ENCODE results near the gene INIP.
"Not testable (repeated sequence)": the region's sequence is repeated elsewhere in the genome, so short reads cannot be mapped to it uniquely, and the experiment has no call there.

The INIP gene

DNA sequence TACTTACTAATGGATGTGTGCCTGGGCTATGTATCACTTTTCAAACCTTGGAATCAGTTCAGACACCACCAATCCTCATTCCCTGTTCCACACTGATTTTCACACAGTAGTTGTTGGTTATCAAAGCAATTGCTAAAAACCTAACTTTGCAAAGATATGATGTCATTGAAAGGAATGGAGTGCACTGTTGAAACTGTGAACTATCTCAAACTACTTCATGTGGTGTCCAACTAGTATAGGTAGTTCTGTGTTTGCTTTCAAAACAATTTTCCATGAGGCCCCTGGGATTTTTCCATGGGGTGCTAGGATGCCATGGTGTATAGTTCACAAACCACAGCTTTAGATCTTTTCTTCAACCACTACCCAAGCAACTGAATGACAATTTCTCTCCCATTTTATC lies 17.8 kb downstream of the INIP start:
- Histone ChIP-seq H3K27ac (ENCODE audit: low read depth, low read length) (no peak overlapping the region), H3K9me3 (ENCODE audit: low read length) (no peaks in the 10 kb centered on the region), H3K36me3 (ENCODE audit: insufficient read depth, low read length) (peaks cover 13% of the 10 kb centered on the region), H3K9ac (ENCODE audit: low read length) (no peak overlapping the region), H3K4me3 (ENCODE audit: low read depth in 1 of 2, low read length in 2 of 2) (no peak overlapping the region), H3K4me1 (ENCODE audit: insufficient read depth, low read length) (no peaks in the 10 kb centered on the region), H3K27me3 (ENCODE audit: control insufficient read depth in 1 of 2, insufficient read depth in 2 of 2, low read length in 2 of 2) (no peaks in the 10 kb centered on the region)

DNA sequence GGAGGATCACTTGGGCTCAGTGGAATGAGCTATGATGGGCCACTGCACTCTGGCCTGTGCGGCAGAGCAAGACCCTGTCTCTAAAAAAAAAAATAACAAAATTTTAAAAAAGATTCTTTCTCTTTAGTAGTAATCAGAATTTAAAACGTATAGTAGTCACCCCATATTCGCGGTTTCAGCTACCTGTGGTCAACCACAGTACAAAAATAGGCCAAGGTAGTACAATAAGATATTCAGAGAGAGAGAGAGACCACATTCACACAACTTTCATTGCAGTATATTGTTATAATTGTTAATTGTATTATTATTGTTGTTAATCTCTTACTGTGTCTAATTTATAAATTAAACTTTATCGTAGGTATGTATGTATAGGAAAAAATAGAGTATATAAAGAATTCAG lies 18.7 kb downstream of the INIP start:
- Histone ChIP-seq H3K36me3 (ENCODE audit: insufficient read depth, low read length) (peaks cover 13% of the 10 kb centered on the region), H3K9me3 (ENCODE audit: low read length) (no peaks in the 10 kb centered on the region), H3K9ac (ENCODE audit: low read length) (no peak overlapping the region), H3K4me1 (ENCODE audit: insufficient read depth, low read length) (no peaks in the 10 kb centered on the region), H3K27ac (ENCODE audit: low read depth, low read length) (no peak overlapping the region), H3K4me3 (ENCODE audit: low read depth in 1 of 2, low read length in 2 of 2) (no peak overlapping the region), H3K27me3 (ENCODE audit: control insufficient read depth in 1 of 2, insufficient read depth in 2 of 2, low read length in 2 of 2) (no peaks in the 10 kb centered on the region)

DNA sequence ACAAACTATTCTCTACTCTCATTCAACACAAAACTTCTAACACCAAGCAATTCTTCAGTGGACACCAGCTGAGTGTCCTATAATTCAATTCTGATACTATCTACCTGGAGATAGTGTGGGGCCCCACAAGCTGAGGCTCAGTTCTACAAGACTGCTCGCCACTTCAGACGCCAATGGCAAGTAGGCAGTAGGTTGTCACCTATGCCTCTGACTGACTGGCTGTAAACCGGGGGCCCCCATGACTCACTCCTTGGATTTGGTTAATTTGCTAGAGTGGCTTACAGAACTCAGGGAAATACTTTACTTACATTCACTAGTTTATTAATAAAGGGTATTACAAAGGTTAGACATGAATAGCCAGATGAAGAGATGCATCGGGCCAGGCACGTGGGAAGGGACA lies 21.5 kb downstream of the INIP start:
- no peak overlapping the region for H3K9ac ChIP-seq (ENCODE audit: low read length)
- no peaks in the 10 kb centered on the region for H3K27me3 ChIP-seq (ENCODE audit: control insufficient read depth in 1 of 2, insufficient read depth in 2 of 2, low read length in 2 of 2)
- H3K27ac ChIP-seq (ENCODE audit: low read depth, low read length) = no peak overlapping the region
- H3K4me1 ChIP-seq (ENCODE audit: insufficient read depth, low read length) = no peaks in the 10 kb centered on the region
- no peaks in the 10 kb centered on the region for H3K9me3 ChIP-seq (ENCODE audit: low read length)
- peaks cover 32% of the 10 kb centered on the region for H3K36me3 ChIP-seq (ENCODE audit: insufficient read depth, low read length)
- H3K4me3 ChIP-seq (ENCODE audit: low read depth in 1 of 2, low read length in 2 of 2) = no peak overlapping the region

DNA sequence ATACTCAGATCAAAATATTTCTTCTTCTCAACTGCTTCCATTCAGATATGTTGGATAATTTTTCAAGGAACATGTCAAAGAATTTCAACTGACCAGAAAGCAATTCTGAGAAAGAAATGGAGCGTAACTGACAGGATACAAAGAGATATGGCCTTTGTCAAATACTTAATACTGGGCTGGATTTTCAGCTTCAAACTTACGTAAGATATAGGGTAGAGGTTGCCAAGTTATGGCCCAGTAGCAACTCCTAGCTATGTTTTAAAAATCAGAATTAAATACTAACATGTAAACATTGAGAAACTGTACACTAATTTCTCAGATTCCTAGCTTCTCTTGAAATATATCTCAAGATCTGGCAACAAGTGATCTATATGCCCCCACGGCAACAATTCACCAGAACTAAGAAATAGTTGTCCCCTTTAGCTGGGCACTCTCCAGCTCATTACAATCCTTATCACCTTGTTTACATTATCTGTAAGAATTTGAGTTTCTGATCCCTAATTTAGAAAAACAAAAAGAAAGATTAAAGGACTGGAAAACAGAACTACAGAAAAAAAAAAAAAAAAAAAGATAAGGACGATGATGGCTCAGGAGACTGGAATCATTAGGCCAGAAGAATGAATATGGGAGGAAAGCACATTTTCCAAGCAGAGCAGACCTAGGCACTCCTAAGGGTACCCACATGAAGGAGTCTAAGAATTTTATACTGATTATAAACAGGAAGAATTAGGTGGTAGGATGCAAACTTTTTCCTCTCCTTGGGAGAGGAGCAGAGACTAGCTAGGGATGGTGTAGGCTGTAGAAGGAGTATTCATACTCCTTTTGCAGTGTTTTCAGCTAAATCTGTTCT lies 23.0 kb downstream of the INIP start:
- Histone ChIP-seq H3K4me1 (ENCODE audit: insufficient read depth, low read length) (no peaks in the 10 kb centered on the region), H3K9me3 (ENCODE audit: low read length) (no peaks in the 10 kb centered on the region), H3K36me3 (ENCODE audit: insufficient read depth, low read length) (peaks cover 48% of the 10 kb centered on the region), H3K27me3 (ENCODE audit: control insufficient read depth in 1 of 2, insufficient read depth in 2 of 2, low read length in 2 of 2) (no peaks in the 10 kb centered on the region), H3K4me3 (ENCODE audit: low read depth in 1 of 2, low read length in 2 of 2) (no peak overlapping the region), H3K27ac (ENCODE audit: low read depth, low read length) (no peak overlapping the region), H3K9ac (ENCODE audit: low read length) (no peak overlapping the region)

DNA sequence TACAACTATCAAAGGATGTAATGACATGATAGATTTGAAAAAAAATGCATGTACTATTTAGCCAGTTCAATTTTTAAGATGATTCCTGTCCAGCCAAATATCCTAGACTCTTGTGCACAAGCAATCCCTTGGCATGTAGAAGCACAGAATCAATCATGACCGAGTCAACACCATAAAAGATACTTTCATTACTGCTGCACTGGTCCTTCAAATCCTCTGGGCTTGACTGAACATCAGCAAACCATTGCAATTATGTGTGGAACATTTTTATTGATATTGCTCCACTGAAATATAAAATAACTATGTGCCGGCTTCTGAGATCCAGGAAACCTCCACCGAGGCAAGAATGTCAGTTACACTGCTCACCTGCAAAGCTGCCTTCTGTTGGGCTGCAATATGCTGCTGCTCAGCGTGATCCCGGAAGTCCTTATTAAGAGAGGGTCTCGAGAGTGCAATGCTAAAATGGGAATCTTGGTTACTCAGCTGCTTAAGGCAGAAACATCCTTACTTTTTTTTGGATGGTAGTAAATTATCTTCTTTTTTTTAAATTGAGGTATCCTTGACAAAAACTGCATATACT lies 28.7 kb downstream of the INIP start:
- no peak overlapping the region for H3K9ac ChIP-seq (ENCODE audit: low read length)
- H3K27me3 ChIP-seq (ENCODE audit: control insufficient read depth in 1 of 2, insufficient read depth in 2 of 2, low read length in 2 of 2) = no peaks in the 10 kb centered on the region
- no peaks in the 10 kb centered on the region for H3K9me3 ChIP-seq (ENCODE audit: low read length)
- no peak overlapping the region for H3K27ac ChIP-seq (ENCODE audit: low read depth, low read length)
- H3K4me3 ChIP-seq (ENCODE audit: low read depth in 1 of 2, low read length in 2 of 2) = no peak overlapping the region
- peaks cover 54% of the 10 kb centered on the region for H3K36me3 ChIP-seq (ENCODE audit: insufficient read depth, low read length)
- no peaks in the 10 kb centered on the region for H3K4me1 ChIP-seq (ENCODE audit: insufficient read depth, low read length)

DNA sequence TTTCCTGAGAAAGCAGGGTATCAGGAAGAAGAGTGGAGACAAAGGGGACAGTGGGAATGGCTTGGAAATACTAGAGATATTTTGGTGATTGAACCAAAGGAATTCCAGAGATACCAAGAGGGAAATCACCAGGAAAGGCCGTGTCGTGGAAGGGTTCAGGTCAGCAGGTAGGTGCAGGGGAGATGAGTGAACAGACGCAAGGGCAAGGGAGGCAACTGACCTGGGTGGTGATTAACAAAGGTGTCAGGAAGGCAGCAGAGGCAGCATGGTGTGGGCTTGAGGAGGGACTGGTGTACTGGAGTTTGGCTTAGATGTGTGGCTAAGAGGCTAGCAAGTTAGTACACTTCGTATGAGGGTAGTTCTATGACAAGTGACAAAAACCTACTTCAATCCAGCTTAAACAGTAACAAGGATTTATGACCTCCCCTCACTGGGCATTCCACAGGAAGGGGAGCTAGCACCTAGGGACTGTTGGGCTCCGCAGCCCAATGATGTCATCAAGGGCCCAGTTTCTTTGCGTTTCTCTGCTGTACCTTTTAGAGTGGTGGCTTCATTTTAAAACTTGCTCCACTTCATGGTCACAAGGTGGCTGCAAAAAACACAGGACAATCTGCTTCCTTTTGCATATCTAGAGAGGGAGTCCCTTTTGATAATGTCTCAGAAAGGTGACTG lies 37.0 kb downstream of the INIP start:
- Histone ChIP-seq H3K27me3 (ENCODE audit: control insufficient read depth in 1 of 2, insufficient read depth in 2 of 2, low read length in 2 of 2) (no peaks in the 10 kb centered on the region), H3K4me3 (ENCODE audit: low read depth in 1 of 2, low read length in 2 of 2) (no peak overlapping the region), H3K27ac (ENCODE audit: low read depth, low read length) (no peak overlapping the region), H3K9ac (ENCODE audit: low read length) (no peak overlapping the region), H3K36me3 (ENCODE audit: insufficient read depth, low read length) (no peaks in the 10 kb centered on the region), H3K9me3 (ENCODE audit: low read length) (no peaks in the 10 kb centered on the region), H3K4me1 (ENCODE audit: insufficient read depth, low read length) (no peaks in the 10 kb centered on the region)

DNA sequence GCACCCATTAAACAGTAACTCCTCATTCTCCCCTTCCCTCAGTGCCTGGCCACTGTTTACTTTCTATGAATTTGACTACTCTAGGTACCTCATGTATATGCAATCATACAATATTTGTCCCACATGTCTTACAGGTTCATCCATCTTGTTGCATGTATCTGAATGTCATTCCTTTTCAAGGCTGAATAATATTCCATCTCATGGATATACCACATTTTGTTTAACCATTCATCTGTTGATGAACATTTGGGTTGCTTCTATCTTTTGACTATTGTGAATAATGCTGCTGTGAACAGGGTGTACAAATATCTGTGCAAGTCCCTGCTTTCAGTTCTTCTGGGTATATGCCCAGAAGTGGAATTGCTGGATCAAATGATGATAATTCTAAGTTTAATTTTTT lies 40.9 kb downstream of the INIP start:
- H3K4me1 ChIP-seq (ENCODE audit: insufficient read depth, low read length) = no peaks in the 10 kb centered on the region
- no peak overlapping the region for H3K9ac ChIP-seq (ENCODE audit: low read length)
- H3K4me3 ChIP-seq (ENCODE audit: low read depth in 1 of 2, low read length in 2 of 2) = no peak overlapping the region
- H3K27ac ChIP-seq (ENCODE audit: low read depth, low read length) = no peak overlapping the region
- no peaks in the 10 kb centered on the region for H3K9me3 ChIP-seq (ENCODE audit: low read length)
- no peaks in the 10 kb centered on the region for H3K36me3 ChIP-seq (ENCODE audit: insufficient read depth, low read length)
- H3K27me3 ChIP-seq (ENCODE audit: control insufficient read depth in 1 of 2, insufficient read depth in 2 of 2, low read length in 2 of 2) = no peaks in the 10 kb centered on the region

DNA sequence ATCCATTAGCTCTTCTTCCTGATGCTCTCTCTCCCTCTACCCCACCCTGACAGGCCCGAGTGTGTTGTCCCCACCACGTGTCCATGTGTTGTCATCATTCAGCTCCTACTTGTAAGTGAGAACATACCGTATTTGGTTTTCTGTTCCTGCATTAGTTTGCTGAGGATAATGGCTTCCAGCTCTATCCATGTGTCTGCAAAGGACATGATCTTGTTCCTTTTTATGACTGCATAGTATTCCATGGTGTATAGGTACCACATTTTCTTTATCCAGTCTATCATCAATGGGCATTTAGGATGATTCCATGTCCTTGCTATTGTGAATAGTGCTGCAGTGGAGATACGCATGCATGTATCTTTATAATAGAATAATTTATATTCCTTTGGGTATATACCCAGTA lies 44.7 kb downstream of the INIP start:
- not testable (repeated sequence) for H3K4me3 ChIP-seq (ENCODE audit: low read depth in 1 of 2, low read length in 2 of 2); H3K27me3 ChIP-seq (ENCODE audit: control insufficient read depth in 1 of 2, insufficient read depth in 2 of 2, low read length in 2 of 2); H3K27ac ChIP-seq (ENCODE audit: low read depth, low read length); H3K9ac ChIP-seq (ENCODE audit: low read length); H3K9me3 ChIP-seq (ENCODE audit: low read length); H3K4me1 ChIP-seq (ENCODE audit: insufficient read depth, low read length); H3K36me3 ChIP-seq (ENCODE audit: insufficient read depth, low read length)

DNA sequence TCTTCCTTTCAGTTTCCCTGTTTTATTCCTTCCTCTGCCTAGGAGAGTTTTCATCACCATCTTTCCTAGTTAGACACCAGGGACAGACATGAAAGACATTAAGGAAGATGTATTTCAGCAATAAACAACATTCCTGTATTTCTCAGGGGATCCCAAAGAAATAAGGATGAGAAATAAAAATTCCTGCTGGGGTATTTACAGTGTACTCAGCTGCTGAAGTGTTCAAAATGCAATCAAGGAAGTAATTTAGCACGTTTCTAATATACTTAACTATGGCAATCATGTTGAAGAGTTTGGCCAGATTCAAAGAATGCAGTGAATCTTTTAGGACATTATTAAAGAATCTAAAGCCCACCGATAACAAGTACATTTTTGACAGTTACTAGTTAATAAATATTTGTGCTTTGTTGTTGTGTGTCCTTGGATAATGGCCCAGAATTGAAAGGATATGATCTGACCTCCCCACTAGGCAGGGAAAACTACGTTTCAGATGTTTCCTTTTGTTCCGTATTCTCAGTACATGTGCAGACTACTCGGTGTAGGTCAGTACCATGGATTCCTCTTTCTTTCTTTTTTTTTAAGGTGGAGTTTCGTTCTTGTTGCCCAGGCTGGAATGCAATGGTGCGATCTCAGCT lies 46.8 kb downstream of the INIP start:
- H3K9me3 ChIP-seq (ENCODE audit: low read length) = no peaks in the 10 kb centered on the region
- H3K4me1 ChIP-seq (ENCODE audit: insufficient read depth, low read length) = no peaks in the 10 kb centered on the region
- no peaks in the 10 kb centered on the region for H3K27me3 ChIP-seq (ENCODE audit: control insufficient read depth in 1 of 2, insufficient read depth in 2 of 2, low read length in 2 of 2)
- no peak overlapping the region for H3K9ac ChIP-seq (ENCODE audit: low read length)
- no peak overlapping the region for H3K4me3 ChIP-seq (ENCODE audit: low read depth in 1 of 2, low read length in 2 of 2)
- H3K27ac ChIP-seq (ENCODE audit: low read depth, low read length) = no peak overlapping the region
- H3K36me3 ChIP-seq (ENCODE audit: insufficient read depth, low read length) = no peaks in the 10 kb centered on the region

DNA sequence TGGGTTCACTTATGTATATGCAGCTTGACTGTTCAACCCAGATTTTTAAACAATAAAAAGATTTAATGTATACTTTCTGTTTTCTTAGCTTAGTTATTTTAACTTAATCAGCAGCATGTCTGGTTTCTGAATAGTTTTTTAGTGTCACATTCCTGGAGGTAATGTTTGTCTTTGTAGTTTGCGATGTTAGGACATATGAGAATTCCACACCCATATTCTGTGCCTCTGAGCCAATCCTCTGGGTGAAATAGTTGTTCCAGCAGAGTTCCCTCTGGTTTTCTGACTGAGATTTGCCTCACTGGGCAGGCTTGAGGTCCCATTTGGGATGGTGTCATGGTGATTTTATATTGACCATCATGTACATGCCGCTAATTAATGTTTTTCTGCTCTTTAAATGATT lies 48.6 kb downstream of the INIP start:
- no peak overlapping the region for H3K27ac ChIP-seq (ENCODE audit: low read depth, low read length)
- no peaks in the 10 kb centered on the region for H3K9me3 ChIP-seq (ENCODE audit: low read length)
- no peaks in the 10 kb centered on the region for H3K4me1 ChIP-seq (ENCODE audit: insufficient read depth, low read length)
- no peak overlapping the region for H3K9ac ChIP-seq (ENCODE audit: low read length)
- no peaks in the 10 kb centered on the region for H3K36me3 ChIP-seq (ENCODE audit: insufficient read depth, low read length)
- H3K4me3 ChIP-seq (ENCODE audit: low read depth in 1 of 2, low read length in 2 of 2) = no peak overlapping the region
- no peaks in the 10 kb centered on the region for H3K27me3 ChIP-seq (ENCODE audit: control insufficient read depth in 1 of 2, insufficient read depth in 2 of 2, low read length in 2 of 2)

DNA sequence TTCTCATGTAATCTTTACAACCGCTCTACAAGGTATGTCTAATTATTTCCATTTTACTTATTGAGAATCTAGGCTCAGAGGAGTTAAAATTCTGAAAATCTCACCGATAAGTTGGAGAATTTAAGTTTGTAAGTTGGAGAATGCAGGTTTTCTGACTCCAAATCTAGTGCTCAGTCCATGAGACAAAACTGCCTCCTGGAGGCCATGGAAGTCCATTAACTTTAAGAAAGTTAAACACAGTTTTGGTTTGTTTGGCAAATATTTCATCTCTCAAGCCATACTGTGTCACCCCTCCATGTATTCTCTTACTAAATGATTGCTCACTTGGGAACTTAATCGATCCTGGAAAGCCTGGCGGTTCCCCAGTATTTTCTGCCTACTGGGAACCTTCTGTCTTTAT lies 52.6 kb downstream of the INIP start:
- Histone ChIP-seq H3K27me3 (ENCODE audit: control insufficient read depth in 1 of 2, insufficient read depth in 2 of 2, low read length in 2 of 2) (no peaks in the 10 kb centered on the region), H3K9ac (ENCODE audit: low read length) (no peak overlapping the region), H3K27ac (ENCODE audit: low read depth, low read length) (no peak overlapping the region), H3K4me1 (ENCODE audit: insufficient read depth, low read length) (no peaks in the 10 kb centered on the region), H3K4me3 (ENCODE audit: low read depth in 1 of 2, low read length in 2 of 2) (no peak overlapping the region), H3K36me3 (ENCODE audit: insufficient read depth, low read length) (no peaks in the 10 kb centered on the region), H3K9me3 (ENCODE audit: low read length) (no peaks in the 10 kb centered on the region)

Data from muscle layer of colon (tissue), 2 donors.